Sciatic nerve (tissue), 2 donors: ENCODE results near the gene UBE2F. TPM values are rescaled to one million over a fixed set of nuclear protein-coding genes. Genes with fewer than 3 reads are reported as not detected.
"Not testable (repeated sequence)": the region's sequence is repeated elsewhere in the genome, so short reads cannot be mapped to it uniquely, and the experiment has no call there.

Experiments
- ATAC-seq: fragments of 200-7000 bp; cut with Tn5 transposase; one replicate; pipeline ENCODE4 v1.9.1; 2020; ENCODE audit warnings: mild to moderate bottlenecking, moderate library complexity
- DNase-seq: peaks from one replicate; pipeline ENCODE4 v3.0.0-alpha.2; 2020; ENCODE audit warnings: low spot score
- intact Hi-C: fragments of 100-400 bp; cut with DNase I; formaldehyde crosslinking; loops from one replicate; pipeline ENCODE4 v1.14.2; 2022
- total RNA-seq: library from RNA; stranded (reverse); fragmentation: NEBNext Ultra II Directional; extraction: Animal tissue kit (Norgen Biotek cat#: 25700); gene quantifications from one replicate; pipeline ENCODE4 v1.2.1, GENCODE V29; 2021
- donor health status: DM: no; HTN: no; CAD: no.
- donor health status: DM: no; HTN: no; CAD: no.

UBE2F gene
- total RNA-seq, 1 donor from 2014 or later = 32.6 TPM

- no peak for DNase-seq
- no peak for ATAC-seq
- intact Hi-C loops = no loop called here
Measured at GRCh38 chr2:237941239-237941638, 25.6 kb upstream of the UBE2F start.

- DNase-seq (no peak), ATAC-seq (no peak)
- intact Hi-C loops = no loop called here
Measured at GRCh38 chr2:237942513-237942899, 24.3 kb upstream of the UBE2F start.

GRCh38 chr2:237943395-237944094, 23.3 kb upstream of the UBE2F start:
- ATAC-seq = no peak
- intact Hi-C loops = no loop called here
- no peak for DNase-seq

- intact Hi-C loops = no loop called here
- ATAC-seq (no peak), DNase-seq (no peak)
Measured at GRCh38 chr2:237944302-237944701, 22.5 kb upstream of the UBE2F start.

- DNase-seq (no peak), ATAC-seq (no peak)
- intact Hi-C loops = no loop called here
Measured at GRCh38 chr2:237946423-237946822, 20.4 kb upstream of the UBE2F start.

- ATAC-seq, DNase-seq, intact Hi-C loops: not testable (repeated sequence)
Measured at GRCh38 chr2:237951354-237951753, 15.5 kb upstream of the UBE2F start.

GRCh38 chr2:237951878-237952277, 14.9 kb upstream of the UBE2F start:
- DNase-seq = no peak
- no peak for ATAC-seq
- intact Hi-C loops = no loop called here

GRCh38 chr2:237952851-237953250, 14.0 kb upstream of the UBE2F start:
- intact Hi-C loops = no loop called here
- no peak for DNase-seq
- ATAC-seq = no peak

GRCh38 chr2:237955640-237956401, 11.0 kb upstream of the UBE2F start:
- DNase-seq (no peak), ATAC-seq (no peak)
- intact Hi-C loops = no loop called here

- intact Hi-C loops = no loop called here
- DNase-seq (no peak), ATAC-seq (peak; percentile 26)
Measured at GRCh38 chr2:237956402-237956736, 10.4 kb upstream of the UBE2F start.

- intact Hi-C loops = no loop called here
- DNase-seq (no peak), ATAC-seq (no peak)
Measured at GRCh38 chr2:237961637-237962036, 5.2 kb upstream of the UBE2F start.

- no peak for ATAC-seq
- no peak for DNase-seq
- intact Hi-C loops = no loop called here
Measured at GRCh38 chr2:237962432-237963084, 4.3 kb upstream of the UBE2F start.

- DNase-seq, ATAC-seq, intact Hi-C loops: not testable (repeated sequence)
Measured at GRCh38 chr2:237963490-237963991, 3.3 kb upstream of the UBE2F start.

GRCh38 chr2:237964194-237964577, 2.6 kb upstream of the UBE2F start:
- DNase-seq = no peak
- ATAC-seq = no peak
- intact Hi-C loops = no loop called here

GRCh38 chr2:237964578-237965404, 2.0 kb upstream of the UBE2F start:
- ATAC-seq = no peak
- DNase-seq = no peak
- intact Hi-C loops = no loop called here

GRCh38 chr2:237965844-237966243, 970 bp upstream of the UBE2F start:
- intact Hi-C loops, ATAC-seq: not testable (repeated sequence)

GRCh38 chr2:237966250-237966564, 607 bp upstream of the UBE2F start:
- intact Hi-C loops = no loop called here
- DNase-seq (no peak), ATAC-seq (no peak)

More at GRCh38 chr2:237965844-237966243, 970 bp upstream of the UBE2F start:
- not testable (repeated sequence) for DNase-seq

GRCh38 chr2:237967463-237967951, 693 bp downstream of the UBE2F start:
- DNase-seq (no peak), ATAC-seq (no peak)
- intact Hi-C loops = no loop called here
